K562 (cell line): ENCODE data around the gene SND1. TPM values are rescaled to one million over a fixed set of nuclear protein-coding genes. Genes with fewer than 3 reads are reported as not detected.

Experiments
- ATAC-seq: fragments of 200-7000 bp; cut with Tn5 transposase; 3 replicates; pipeline ENCODE4 v1.9.1; 2020; ENCODE audit warnings: moderate library complexity
- BruUV-seq: library from RNA; stranded (reverse); fragments of 400-500 nt; replicated peaks from 2 replicates; lab custom pipeline; 2021; lab: Mats Ljungman, UMichigan
- CTCF ChIA-PET: fragments of 300-600 bp; formaldehyde crosslinking; extraction: SDS; loops from one replicate; lab custom pipeline; 2021; ENCODE audit warnings: low intra/inter-chr PET ratio; lab: Yijun Ruan, JAX
- POLR2A ChIA-PET: fragments of 300-600, 350-650 bp; sonication (Branson Sonifier 250); formaldehyde crosslinking; extraction: SDS; loops from one replicate; lab custom pipeline; 2021; ENCODE audit warnings: antibody characterized with exemption, inconsistent platforms; lab: Yijun Ruan, JAX
- DNase-seq, 4 experiments: peaks; one replicate each; pipeline versions ENCODE4 v3.0.0 to v3.0.0-alpha.2; 2011 to 2018; ENCODE audit warnings: low spot score in 3 of 4, mixed read lengths in 3 of 4; ENCODE audit errors: extremely low read depth in 1 of 4
- FAIRE-seq: peaks from 2 replicates; lab custom pipeline; 2011; peaks lifted over from hg19 to GRCh38; lab: Jason Lieb, UNC
- H2AFZ ChIP-seq: 2 replicates; pipeline ENCODE4 v1.6.0; 2011; ENCODE audit warnings: low read depth, low read length, control low read depth, inconsistent platforms
- H3K27ac ChIP-seq: fragments of 200-600 bp; 3 replicates; pipeline ENCODE4 v1.8.0; 2011; ENCODE audit warnings: low read depth, mild to moderate bottlenecking, control low read depth, inconsistent platforms, low read length, moderate library complexity, mixed read lengths; ENCODE audit errors: extremely low read depth
- H3K27me3 ChIP-seq, 2 experiments: fragments of 300-600 bp in 1 of 2; 2 replicates in 1 of 2; 3 replicates in 1 of 2; pipeline versions ENCODE4 v1.6.0 to v1.8.0; 2011; ENCODE audit warnings: inconsistent platforms in 2 of 2, low read length in 2 of 2, mild to moderate bottlenecking in 1 of 2, mixed read lengths in 1 of 2, moderate library complexity in 1 of 2; ENCODE audit not compliant: control insufficient read depth in 2 of 2, insufficient read depth in 2 of 2
- H3K36me3 ChIP-seq: fragments of 300-600 bp; 3 replicates; pipeline ENCODE4 v1.8.0; 2011; ENCODE audit warnings: mild to moderate bottlenecking, low read length, inconsistent platforms; ENCODE audit not compliant: control insufficient read depth, insufficient read depth
- H3K4me1 ChIP-seq, 2 experiments: fragments of 200-600 bp in 1 of 2; replicated peaks in 1 of 2; 2 replicates in 1 of 2; 3 replicates in 1 of 2; pipeline versions ENCODE4 v1.5.1 to v1.8.0; 2011; ENCODE audit warnings: inconsistent platforms in 2 of 2, low read length in 2 of 2, mild to moderate bottlenecking in 1 of 2, mixed read lengths in 1 of 2, moderate library complexity in 1 of 2; ENCODE audit not compliant: control insufficient read depth in 2 of 2, insufficient read depth in 2 of 2
- H3K4me2 ChIP-seq: 2 replicates; pipeline ENCODE4 v1.6.1; 2011; ENCODE audit warnings: low read length, control low read depth, inconsistent platforms, mixed read lengths; ENCODE audit not compliant: insufficient read depth
- H3K4me3 ChIP-seq: fragments of 200-600 bp; sonication (generic), shearing (Covaris generic); 2 replicates; pipeline ENCODE4 v1.5.1; 2016; ENCODE audit warnings: control low read depth, inconsistent platforms
- H3K79me2 ChIP-seq: fragments of 200-600 bp; 3 replicates; pipeline ENCODE4 v1.8.0; 2011; ENCODE audit warnings: low read length, inconsistent platforms; ENCODE audit not compliant: control insufficient read depth, insufficient read depth
- H3K9ac ChIP-seq, 2 experiments: 2 replicates each; pipeline versions ENCODE4 v1.6.0 to v1.6.1; 2011; ENCODE audit warnings: low read depth in 2 of 2, low read length in 2 of 2, control low read depth in 1 of 2, inconsistent platforms in 1 of 2, mild to moderate bottlenecking in 1 of 2, mixed read lengths in 1 of 2; ENCODE audit not compliant: insufficient read depth in 1 of 2
- H3K9me1 ChIP-seq: one replicate; pipeline ENCODE4 v1.6.0; 2011; ENCODE audit warnings: inconsistent platforms, mild to moderate bottlenecking, low read length, moderate library complexity; ENCODE audit not compliant: control insufficient read depth, insufficient read depth
- H3K9me3 ChIP-seq: replicated peaks from 2 replicates; pipeline ENCODE4 v1.5.1; 2011; ENCODE audit warnings: low read depth, low read length, inconsistent platforms; ENCODE audit not compliant: control insufficient read depth, insufficient read depth
- H4K20me1 ChIP-seq: replicated peaks from 2 replicates; pipeline ENCODE4 v1.6.1; 2011; ENCODE audit warnings: low read length, inconsistent platforms, mixed read lengths; ENCODE audit not compliant: control insufficient read depth, insufficient read depth
- ETS1 ChIP-seq: conservative IDR thresholded peaks from 2 replicates; pipeline ENCODE4 v1.6.1; 2011; ENCODE audit warnings: low read depth, mild to moderate bottlenecking, low read length; ENCODE audit not compliant: control insufficient read depth
- FOXP4 ChIP-seq: sonication (generic); formaldehyde crosslinking; IDR thresholded peaks from 2 replicates; pipeline ENCODE4 v1.8.0; 2022; ENCODE audit warnings: mild to moderate bottlenecking, missing genetic modification reagents, borderline replicate concordance
- HNRNPK ChIP-seq: fragments of 200-400 bp; formaldehyde crosslinking; IDR thresholded peaks from one replicate; pipeline ENCODE4 v1.6.1; 2018; ENCODE audit warnings: mild to moderate bottlenecking, low read depth, low read length; ENCODE audit not compliant: poor library complexity, severe bottlenecking
- KDM5B ChIP-seq: fragments of 200-600 bp; sonication (generic); IDR thresholded peaks from 2 replicates; pipeline ENCODE4 v1.6.1; 2012; ENCODE audit warnings: low read depth, mild to moderate bottlenecking, moderate library complexity, low read length, control low read depth, inconsistent platforms; ENCODE audit not compliant: insufficient replicate concordance
- MCM3 ChIP-seq: fragments of 450-650 bp; IDR thresholded peaks from 2 replicates; pipeline ENCODE4 v1.6.1; 2016
- NCOR1 ChIP-seq: fragments of 450-650 bp; IDR thresholded peaks from 2 replicates; pipeline ENCODE4 v1.6.1; 2016; ENCODE audit warnings: mild to moderate bottlenecking, moderate library complexity
- PURB ChIP-seq: sonication (generic); formaldehyde crosslinking; IDR thresholded peaks from 2 replicates; pipeline ENCODE4 v1.9.0; 2021; ENCODE audit warnings: low read depth, mild to moderate bottlenecking, missing genetic modification reagents
- RBM14 ChIP-seq: fragments of 200-400 bp; formaldehyde crosslinking; IDR thresholded peaks from 2 replicates; pipeline ENCODE4 v1.6.1; 2018; ENCODE audit warnings: low read depth, mild to moderate bottlenecking, low read length, moderate library complexity, borderline replicate concordance; ENCODE audit not compliant: insufficient read depth
- RUNX1 ChIP-seq: sonication (generic); IDR thresholded peaks from 2 replicates; pipeline ENCODE4 v1.6.1; 2016; ENCODE audit warnings: antibody characterized with exemption, low read depth
- ZBTB1 ChIP-seq: sonication (generic); formaldehyde crosslinking; IDR thresholded peaks from 2 replicates; pipeline ENCODE4 v1.8.1; 2023; ENCODE audit warnings: missing genetic modification reagents, low read depth, mild to moderate bottlenecking, borderline replicate concordance
- ZBTB17 ChIP-seq: fragments of 450-650 bp; formaldehyde crosslinking; IDR thresholded peaks from 2 replicates; pipeline ENCODE4 v1.4.0; 2020; ENCODE audit warnings: mild to moderate bottlenecking
- ZNF232 ChIP-seq: sonication (generic); formaldehyde crosslinking; IDR thresholded peaks from 2 replicates; pipeline ENCODE4 v1.8.0; 2022; ENCODE audit warnings: mild to moderate bottlenecking, missing genetic modification reagents
- ZNF384 ChIP-seq: IDR thresholded peaks from 2 replicates; pipeline ENCODE4 v1.6.1; 2012; ENCODE audit warnings: low read depth, low read length, improper control_type of control experiment
- ZNF592 ChIP-seq: fragments of 450-650 bp; IDR thresholded peaks from 2 replicates; pipeline ENCODE4 v1.6.1; 2017; ENCODE audit warnings: antibody characterized with exemption, mild to moderate bottlenecking
- WGBS: fragments of 100-300 bp; shearing (Covaris generic); methylation state at CpG from one replicate; pipeline ENCODE4 v1.1.6; 2016; ENCODE audit warnings: low coverage, mixed read lengths; ENCODE audit not compliant: insufficient coverage; ENCODE audit errors: missing lambda C conversion rate; 5-methylcytosine and 5-hydroxymethylcytosine counted together
- in situ Hi-C: fragments of 300-500 bp; cut with MboI; formaldehyde crosslinking; loops from 4 replicates; pipeline ENCODE4 v1.15.0; 2018; ENCODE audit warnings: inconsistent platforms, mixed read lengths
- intact Hi-C: fragments of 100-400 bp; cut with micrococcal nuclease; formaldehyde crosslinking; loops from 2 replicates; pipeline ENCODE4 v1.14.2; 2022
- polyA plus RNA-seq, 8 experiments: library from polyadenylated mRNA; depleted of rRNA in 4 of 8; stranded (reverse) in 5 of 8; unstranded in 3 of 8; fragments of >200 nt; fragmentation: Nextera tagmentation in 2 of 8; fragmentation: Illumina TruSeq in 1 of 8; extraction: Ambion mirVana in 2 of 8; extraction: Trizol in 1 of 8; gene quantifications; 2 replicates each; pipeline versions ENCODE4 v1.2.1 to v1.2.3, GENCODE V29; 2011 to 2014; ENCODE audit warnings: inconsistent platforms in 1 of 8, missing spikeins in 1 of 8
- total RNA-seq, 7 experiments: library from RNA; depleted of rRNA in 6 of 7; stranded (reverse); fragments of >200 nt in 6 of 7; fragmentation: Illumina TruSeq in 2 of 7; extraction: Trizol in 2 of 7; gene quantifications; 2 replicates each; pipeline versions ENCODE4 v1.2.1 to v1.2.3, GENCODE V29; 2011 to 2021; ENCODE audit warnings: low replicate concordance in 1 of 7

SND1 gene
- total and polyA plus RNA-seq, 9 of the 15 experiments (the other 6 are each of a cell fraction or from before 2014, with no cell fraction given) = 46.5 to 307 (median 191) TPM

- Histone ChIP-seq H3K27me3 (no peaks in the 10 kb centered on the region), H3K4me2 (peak overlapping the region; percentile 38; the same call in 1 of the 2 replicates), H3K36me3 (peaks cover 16% of the 10 kb centered on the region; the same call in 2 of the 3 replicates), H3K9me3 (no peaks in the 10 kb centered on the region), H3K9ac (peak overlapping the region in 1 of 2 experiments; percentile 45; a peak in 2 of 4 replicates), H3K27ac (peak overlapping the region; percentile 52), H3K79me2 (peaks cover 67% of the 10 kb centered on the region), H2AFZ (no peak overlapping the region), H3K9me1 (no peaks in the 10 kb centered on the region), H4K20me1 (peaks cover 12% of the 10 kb centered on the region; the same call in 1 of the 2 replicates), H3K4me1 (peaks cover 0 to 46% of the 10 kb centered on the region in 2 experiments), H3K4me3 (no peak overlapping the region)
- in situ Hi-C loops (loop anchor here (10.0 kb wide), 1 partner anchor 1702 kb away; no protein-coding TSS in a partner anchor), intact Hi-C loops (loop anchor here (1.0 kb wide), 1 partner anchor 15 kb away; no protein-coding TSS in a partner anchor)
- ATAC-seq (peak; percentile 95), DNase-seq (peak; percentile 48 to 84 (median 71)), FAIRE-seq (peak; percentile 82)
- ChIA-PET POLR2A (interaction anchor here (0.6 to 1.1 kb wide), 6 partner anchors 10 to 83 kb away, joined by 3 to 8 read pairs (median 4); no protein-coding TSS in a partner anchor), CTCF (no interaction called here)
- WGBS = 24% methylated on average over 5 of the region's 5 CpGs
- no TSS peak for BruUV-seq
- no peak for TF ChIP-seq RBM14
- no peak for TF ChIP-seq ETS1
- no peak for TF ChIP-seq MCM3
- no peak for TF ChIP-seq ZBTB17 (CRISPR knock-in tag)
- TF ChIP-seq ZBTB1 = no peak
- TF ChIP-seq ZNF232 (CRISPR knock-in tag) = no peak
- TF ChIP-seq PURB (CRISPR knock-in tag) = no peak
- TF ChIP-seq HNRNPK = no peak
- peak; percentile 77 for TF ChIP-seq NCOR1
- TF ChIP-seq ZNF592 = no peak
- TF ChIP-seq RUNX1 = no peak
- no peak for TF ChIP-seq KDM5B
- no peak for TF ChIP-seq FOXP4 (CRISPR knock-in tag)
- no peak for TF ChIP-seq ZNF384
These were observed 171.0 kb downstream of the SND1 start for GRCh38 chr7:127822822-127823508.
